Peyer's patch (tissue), 4 donors: ENCODE data around the gene PRSS21.

Experiments used
- POLR2A ChIP-seq, 2 donors: fragments of 450-650 bp; IDR thresholded peaks; one replicate each; pipeline ENCODE4 v1.5.1; 2017; ENCODE audit warnings: antibody characterized with exemption in 2 of 2, mild to moderate bottlenecking in 2 of 2, moderate library complexity in 2 of 2
- TF ChIP-seq, protein P1 (sequence below), 6 experiments: fragments of 450-650 bp in 4 of 6; fragments of 200-600 bp in 2 of 6; sonication (generic) in 1 of 6; IDR thresholded peaks; one replicate each; pipeline ENCODE4 v1.5.1; 2017 to 2019; ENCODE audit warnings: antibody characterized with exemption in 6 of 6, mild to moderate bottlenecking in 3 of 6, moderate library complexity in 1 of 6

DNA sequence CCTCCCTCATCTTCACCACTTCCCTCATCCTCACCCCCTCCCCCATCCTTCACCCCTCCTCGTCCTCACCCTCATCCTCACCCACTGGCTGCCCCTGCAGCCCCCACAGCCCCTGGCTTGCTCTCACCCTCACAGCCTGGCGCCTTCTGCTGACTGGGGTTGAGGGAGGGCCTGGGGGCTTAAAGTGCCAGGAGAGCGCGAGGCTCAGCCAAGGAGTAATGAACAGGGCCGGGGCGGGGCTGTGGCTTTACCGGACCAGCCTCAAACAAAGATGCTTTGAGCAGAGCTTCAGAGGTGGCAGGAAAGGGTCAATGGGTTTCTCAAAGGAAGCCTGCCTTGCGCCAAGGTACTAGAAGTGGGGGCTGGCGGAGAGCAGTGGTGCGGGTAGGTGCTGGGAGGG is 29.6 kb upstream of the PRSS21 start, which contains the start of gene PRSS33:
- TF ChIP-seq, protein P1, sequence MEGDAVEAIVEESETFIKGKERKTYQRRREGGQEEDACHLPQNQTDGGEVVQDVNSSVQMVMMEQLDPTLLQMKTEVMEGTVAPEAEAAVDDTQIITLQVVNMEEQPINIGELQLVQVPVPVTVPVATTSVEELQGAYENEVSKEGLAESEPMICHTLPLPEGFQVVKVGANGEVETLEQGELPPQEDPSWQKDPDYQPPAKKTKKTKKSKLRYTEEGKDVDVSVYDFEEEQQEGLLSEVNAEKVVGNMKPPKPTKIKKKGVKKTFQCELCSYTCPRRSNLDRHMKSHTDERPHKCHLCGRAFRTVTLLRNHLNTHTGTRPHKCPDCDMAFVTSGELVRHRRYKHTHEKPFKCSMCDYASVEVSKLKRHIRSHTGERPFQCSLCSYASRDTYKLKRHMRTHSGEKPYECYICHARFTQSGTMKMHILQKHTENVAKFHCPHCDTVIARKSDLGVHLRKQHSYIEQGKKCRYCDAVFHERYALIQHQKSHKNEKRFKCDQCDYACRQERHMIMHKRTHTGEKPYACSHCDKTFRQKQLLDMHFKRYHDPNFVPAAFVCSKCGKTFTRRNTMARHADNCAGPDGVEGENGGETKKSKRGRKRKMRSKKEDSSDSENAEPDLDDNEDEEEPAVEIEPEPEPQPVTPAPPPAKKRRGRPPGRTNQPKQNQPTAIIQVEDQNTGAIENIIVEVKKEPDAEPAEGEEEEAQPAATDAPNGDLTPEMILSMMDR (IDR thresholded peaks at IDR 0.05), result no peak
- TF ChIP-seq POLR2A (IDR thresholded peaks at IDR 0.05), result no peak
